ENCODE data around the gene TOX2.
A peak's percentile ranks its signal among the peaks of the same experiment; 100 is the strongest.

The TOX2 gene

GRCh38 chr20:44085616-44086434 lies 171.2 kb downstream of the TOX2 start:
- DNase-seq, result no peak

GRCh38 chr20:44087051-44087856 lies 172.6 kb downstream of the TOX2 start:
- no peak for DNase-seq

- DNase-seq, result no peak
Observed at GRCh38 chr20:44087857-44088120, 173.1 kb downstream of the TOX2 start.

- no peak for DNase-seq
Observed at GRCh38 chr20:44089987-44090674, 175.5 kb downstream of the TOX2 start.

GRCh38 chr20:44091026-44091425 lies 176.4 kb downstream of the TOX2 start:
- DNase-seq, result no peak

GRCh38 chr20:44092551-44093248 lies 178.0 kb downstream of the TOX2 start:
- peak in 1 of 2 donors; percentile 40 for DNase-seq

- no peak for DNase-seq
Observed at GRCh38 chr20:44093249-44093582, 178.6 kb downstream of the TOX2 start.

GRCh38 chr20:44095831-44096230 lies 181.2 kb downstream of the TOX2 start:
- DNase-seq, result no peak

GRCh38 chr20:44097521-44098255 lies 183.0 kb downstream of the TOX2 start:
- DNase-seq, result no peak

- no peak for DNase-seq
Observed at GRCh38 chr20:44098256-44098630, 183.6 kb downstream of the TOX2 start.

- no peak for DNase-seq
Observed at GRCh38 chr20:44098657-44099056, 184.0 kb downstream of the TOX2 start.

- no peak for DNase-seq
Observed at GRCh38 chr20:44099832-44100231, 185.2 kb downstream of the TOX2 start.

- DNase-seq, result no peak
Observed at GRCh38 chr20:44102582-44102981, 187.9 kb downstream of the TOX2 start.

- no peak for DNase-seq
Observed at GRCh38 chr20:44104798-44105517, 190.3 kb downstream of the TOX2 start.

GRCh38 chr20:44106615-44107014 lies 192.0 kb downstream of the TOX2 start:
- DNase-seq, result no peak

GRCh38 chr20:44109951-44110361 lies 195.3 kb downstream of the TOX2 start:
- DNase-seq, result no peak

GRCh38 chr20:44110816-44111568 lies 196.3 kb downstream of the TOX2 start:
- DNase-seq, result no peak

GRCh38 chr20:44111712-44112335 lies 197.2 kb downstream of the TOX2 start:
- no peak for DNase-seq

- DNase-seq, result no peak
Observed at GRCh38 chr20:44112456-44112855, 197.8 kb downstream of the TOX2 start.

GRCh38 chr20:44112889-44113617 lies 198.4 kb downstream of the TOX2 start:
- DNase-seq, result no peak
